ENCODE measurements around the gene FAM222A.

Gene FAM222A

DNA sequence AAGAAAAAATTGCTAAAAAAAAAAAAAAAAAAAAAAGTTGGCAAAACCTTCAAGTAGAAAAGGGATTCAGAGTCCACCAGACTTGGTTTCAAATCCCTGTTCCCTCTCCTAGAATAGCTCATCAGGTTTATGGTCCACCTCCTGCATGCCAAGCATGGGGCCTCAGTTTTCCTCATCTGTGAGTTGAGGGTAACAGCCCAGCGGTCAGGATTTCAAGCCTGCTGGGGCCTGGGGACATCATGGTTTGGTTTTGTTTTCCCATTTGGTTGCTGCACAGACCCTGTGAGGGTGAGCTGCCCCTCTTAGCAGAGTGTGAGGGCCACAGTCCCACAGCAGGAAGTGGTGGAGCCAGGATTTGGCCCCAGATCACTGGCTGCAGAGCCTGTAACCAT is 12.5 kb downstream of the FAM222A start:
- DNase-seq (ENCODE audit: low spot score in 2 of 2) (no peak), ATAC-seq (replicated peaks; ENCODE audit: extremely low read depth, poor library complexity, severe bottlenecking) (no peak)
- Mint-ChIP-seq H3K36me3 (ENCODE audit: insufficient read depth) (no peaks in the 10 kb centered on the region), H3K4me3 (no peak overlapping the region), H3K27ac (ENCODE audit: low read depth) (no peak overlapping the region), H3K9me3 (no peaks in the 10 kb centered on the region), H3K4me1 (no peaks in the 10 kb centered on the region), H3K27me3 (no peaks in the 10 kb centered on the region)

DNA sequence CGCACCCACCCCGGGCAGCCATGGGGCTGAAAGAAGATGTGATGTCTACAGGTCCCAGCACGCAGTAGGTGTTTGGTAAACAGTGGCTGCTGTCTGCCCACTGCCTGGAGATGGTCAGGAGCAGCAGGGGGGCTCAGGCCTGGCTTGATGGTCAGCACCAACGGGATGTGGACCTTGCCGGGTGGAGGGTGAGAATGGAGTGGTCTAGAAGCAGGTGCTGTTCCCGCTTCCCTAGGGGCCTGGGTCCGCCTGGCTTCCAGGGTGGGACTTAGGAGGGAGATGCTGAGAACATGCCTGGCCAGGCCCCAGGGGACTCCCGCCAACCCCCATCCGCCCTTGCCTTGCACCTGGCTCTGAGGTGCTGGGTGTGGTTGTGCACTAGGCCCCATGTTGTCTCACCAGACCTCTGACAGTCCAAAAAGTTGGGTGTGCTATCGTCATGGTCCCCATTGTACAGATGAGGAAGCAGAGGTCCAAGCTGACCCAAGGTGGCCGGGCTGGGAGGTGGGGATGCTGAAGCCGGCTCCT is 12.9 kb downstream of the FAM222A start:
- DNase-seq (ENCODE audit: low spot score in 2 of 2) (no peak), ATAC-seq (replicated peaks; ENCODE audit: extremely low read depth, poor library complexity, severe bottlenecking) (no peak)
- H3K4me3 Mint-ChIP-seq, result no peak overlapping the region
- H3K27me3 Mint-ChIP-seq, result no peaks in the 10 kb centered on the region
- H3K9me3 Mint-ChIP-seq, result no peaks in the 10 kb centered on the region
- H3K27ac Mint-ChIP-seq (ENCODE audit: low read depth), result no peak overlapping the region
- no peaks in the 10 kb centered on the region for H3K36me3 Mint-ChIP-seq (ENCODE audit: insufficient read depth)
- no peaks in the 10 kb centered on the region for H3K4me1 Mint-ChIP-seq

GRCh38 chr12:109727039-109727723 is 13.6 kb downstream of the FAM222A start:
- ATAC-seq (replicated peaks; ENCODE audit: extremely low read depth, poor library complexity, severe bottlenecking) (no peak), DNase-seq (ENCODE audit: low spot score in 2 of 2) (no peak)
- Mint-ChIP-seq H3K36me3 (ENCODE audit: insufficient read depth) (no peaks in the 10 kb centered on the region), H3K4me3 (no peak overlapping the region), H3K4me1 (no peaks in the 10 kb centered on the region), H3K27me3 (no peaks in the 10 kb centered on the region), H3K27ac (ENCODE audit: low read depth) (no peak overlapping the region), H3K9me3 (no peaks in the 10 kb centered on the region)

- Mint-ChIP-seq H3K4me3 (no peak overlapping the region), H3K27me3 (peaks cover under 1% of the 10 kb centered on the region), H3K36me3 (ENCODE audit: insufficient read depth) (peaks cover 1% of the 10 kb centered on the region), H3K9me3 (no peaks in the 10 kb centered on the region), H3K4me1 (no peaks in the 10 kb centered on the region), H3K27ac (ENCODE audit: low read depth) (no peak overlapping the region)
- ATAC-seq (replicated peaks; ENCODE audit: extremely low read depth, poor library complexity, severe bottlenecking) (no peak), DNase-seq (ENCODE audit: low spot score in 2 of 2) (no peak)
Measured at GRCh38 chr12:109727746-109728726, 14.4 kb downstream of the FAM222A start.

DNA sequence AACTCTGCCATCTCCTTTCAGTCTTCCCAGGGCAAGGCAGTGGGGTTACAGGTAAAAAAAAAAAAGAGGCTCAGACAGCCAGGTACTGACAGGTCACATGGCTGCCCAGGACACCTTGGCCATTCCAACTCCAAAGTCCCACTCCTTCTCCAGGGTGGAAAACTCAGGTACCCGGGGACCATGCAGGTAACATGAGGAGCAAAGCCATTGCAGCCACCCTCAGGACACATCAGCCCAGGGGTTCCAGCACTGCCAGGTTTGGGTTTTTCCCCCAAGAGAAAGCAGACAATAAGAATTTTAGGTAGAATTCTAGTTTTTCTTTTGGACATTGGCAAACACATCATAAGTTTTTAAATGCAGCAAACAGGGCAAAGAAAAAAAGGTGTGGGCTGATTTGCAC is 15.3 kb downstream of the FAM222A start:
- Mint-ChIP-seq H3K9me3 (no peaks in the 10 kb centered on the region), H3K27ac (ENCODE audit: low read depth) (no peak overlapping the region), H3K27me3 (peaks cover 9% of the 10 kb centered on the region), H3K4me3 (no peak overlapping the region), H3K36me3 (ENCODE audit: insufficient read depth) (peaks cover 1% of the 10 kb centered on the region), H3K4me1 (no peaks in the 10 kb centered on the region)
- ATAC-seq (replicated peaks; ENCODE audit: extremely low read depth, poor library complexity, severe bottlenecking) (no peak), DNase-seq (ENCODE audit: low spot score in 2 of 2) (no peak)

GRCh38 chr12:109729371-109729781 is 15.8 kb downstream of the FAM222A start:
- no peak overlapping the region for H3K27ac Mint-ChIP-seq (ENCODE audit: low read depth)
- no peaks in the 10 kb centered on the region for H3K4me1 Mint-ChIP-seq
- DNase-seq (ENCODE audit: low spot score in 2 of 2) (no peak), ATAC-seq (replicated peaks; ENCODE audit: extremely low read depth, poor library complexity, severe bottlenecking) (no peak)
- no peak overlapping the region for H3K4me3 Mint-ChIP-seq
- peaks cover 14% of the 10 kb centered on the region for H3K27me3 Mint-ChIP-seq
- H3K36me3 Mint-ChIP-seq (ENCODE audit: insufficient read depth), result peaks cover 1% of the 10 kb centered on the region
- H3K9me3 Mint-ChIP-seq, result no peaks in the 10 kb centered on the region

DNA sequence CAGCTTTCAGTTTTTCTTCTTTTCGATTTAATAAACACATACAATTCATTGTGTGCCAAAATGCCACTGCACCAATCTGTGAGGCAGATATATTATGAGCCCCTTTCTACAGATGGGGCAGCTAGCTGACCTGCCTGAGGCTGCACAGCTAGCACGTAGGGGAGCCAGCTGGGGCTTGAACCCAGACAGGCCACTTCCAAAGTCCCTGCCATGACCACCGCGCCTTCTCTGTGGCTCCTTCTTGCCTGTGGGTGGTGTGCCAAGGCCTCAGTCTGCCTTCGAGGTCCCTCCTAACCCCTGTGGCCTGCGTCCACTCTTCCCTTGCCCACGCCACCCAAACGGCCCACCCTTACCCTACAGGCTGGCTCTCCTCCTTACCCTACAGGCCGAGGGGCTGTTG is 16.2 kb downstream of the FAM222A start:
- H3K27me3 Mint-ChIP-seq, result peaks cover 18% of the 10 kb centered on the region

GRCh38 chr12:109730306-109731145 is 16.9 kb downstream of the FAM222A start:
- no peaks in the 10 kb centered on the region for H3K9me3 Mint-ChIP-seq

More for the DNA sequence above, 16.2 kb downstream of the FAM222A start:
- no peak overlapping the region for H3K4me3 Mint-ChIP-seq
- no peak overlapping the region for H3K27ac Mint-ChIP-seq (ENCODE audit: low read depth)
- ATAC-seq (replicated peaks; ENCODE audit: extremely low read depth, poor library complexity, severe bottlenecking), result no peak
- no peaks in the 10 kb centered on the region for H3K4me1 Mint-ChIP-seq
- no peaks in the 10 kb centered on the region for H3K9me3 Mint-ChIP-seq
- H3K36me3 Mint-ChIP-seq (ENCODE audit: insufficient read depth), result peaks cover 1% of the 10 kb centered on the region
- no peak for DNase-seq (ENCODE audit: low spot score in 2 of 2)

DNA sequence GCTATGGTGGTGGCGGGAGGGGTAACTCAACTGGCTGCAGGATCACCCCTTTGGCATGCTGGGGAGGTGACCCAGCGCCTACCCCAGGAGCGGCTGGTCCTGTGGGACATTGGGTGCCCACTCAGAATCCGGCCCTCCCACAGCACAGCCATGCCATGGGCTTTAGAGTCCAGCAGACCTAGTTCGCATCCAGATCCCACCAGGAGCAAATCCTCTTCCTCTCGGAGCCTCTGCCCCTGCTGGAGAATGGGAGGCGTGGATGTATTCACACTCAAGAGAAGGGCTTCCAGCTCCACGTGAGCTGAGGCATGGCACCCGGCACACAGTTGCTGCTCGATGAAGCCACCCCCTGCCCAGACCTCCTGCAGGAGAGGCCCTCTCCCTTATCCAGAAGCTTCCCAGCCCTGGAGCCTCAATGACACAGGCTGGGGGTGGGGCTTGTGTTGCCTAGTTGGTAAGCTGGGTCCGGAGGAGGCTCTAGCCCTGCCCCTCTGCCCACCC is 17.7 kb downstream of the FAM222A start:
- peaks cover 32% of the 10 kb centered on the region for H3K27me3 Mint-ChIP-seq
- peaks cover 1% of the 10 kb centered on the region for H3K36me3 Mint-ChIP-seq (ENCODE audit: insufficient read depth)
- no peak overlapping the region for H3K4me3 Mint-ChIP-seq

More at GRCh38 chr12:109730306-109731145, 16.9 kb downstream of the FAM222A start:
- ATAC-seq (replicated peaks; ENCODE audit: extremely low read depth, poor library complexity, severe bottlenecking), result no peak
- H3K36me3 Mint-ChIP-seq (ENCODE audit: insufficient read depth), result peaks cover 1% of the 10 kb centered on the region
- DNase-seq (ENCODE audit: low spot score in 2 of 2), result no peak
- no peaks in the 10 kb centered on the region for H3K4me1 Mint-ChIP-seq
- peaks cover 25% of the 10 kb centered on the region for H3K27me3 Mint-ChIP-seq
- no peak overlapping the region for H3K27ac Mint-ChIP-seq (ENCODE audit: low read depth)
- no peak overlapping the region for H3K4me3 Mint-ChIP-seq

DNA sequence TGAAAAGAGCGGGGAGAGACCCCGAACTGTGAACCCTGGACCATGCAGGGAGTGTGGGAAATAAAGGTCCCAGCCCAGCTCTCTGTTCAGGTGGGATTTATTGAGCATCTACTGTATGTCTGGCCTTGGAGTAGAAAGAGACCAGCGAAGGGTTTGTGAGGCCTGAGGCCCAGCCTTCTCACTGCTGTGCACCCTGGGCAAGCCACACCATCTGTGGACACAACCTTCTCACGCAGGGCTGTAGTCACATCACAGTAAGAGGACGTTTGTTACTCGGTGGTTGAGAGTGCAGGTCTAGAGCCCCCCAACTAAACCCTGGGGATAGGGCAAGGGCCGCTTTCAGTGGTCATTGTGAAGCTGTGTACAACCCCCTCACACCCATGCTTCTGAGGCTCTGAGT is 18.2 kb downstream of the FAM222A start:
- H3K27ac Mint-ChIP-seq (ENCODE audit: low read depth), result no peak overlapping the region
- no peak for ATAC-seq (replicated peaks; ENCODE audit: extremely low read depth, poor library complexity, severe bottlenecking)
- no peak for DNase-seq (ENCODE audit: low spot score in 2 of 2)
- no peak overlapping the region for H3K4me3 Mint-ChIP-seq
- peaks cover 32% of the 10 kb centered on the region for H3K27me3 Mint-ChIP-seq
- H3K9me3 Mint-ChIP-seq, result no peaks in the 10 kb centered on the region
- peaks cover 1% of the 10 kb centered on the region for H3K36me3 Mint-ChIP-seq (ENCODE audit: insufficient read depth)
- H3K4me1 Mint-ChIP-seq, result no peaks in the 10 kb centered on the region

More for the DNA sequence above, 17.7 kb downstream of the FAM222A start:
- Mint-ChIP-seq H3K27ac (ENCODE audit: low read depth) (no peak overlapping the region), H3K4me1 (no peaks in the 10 kb centered on the region), H3K9me3 (no peaks in the 10 kb centered on the region)
- DNase-seq (ENCODE audit: low spot score in 2 of 2), result no peak
- ATAC-seq (replicated peaks; ENCODE audit: extremely low read depth, poor library complexity, severe bottlenecking), result no peak

DNA sequence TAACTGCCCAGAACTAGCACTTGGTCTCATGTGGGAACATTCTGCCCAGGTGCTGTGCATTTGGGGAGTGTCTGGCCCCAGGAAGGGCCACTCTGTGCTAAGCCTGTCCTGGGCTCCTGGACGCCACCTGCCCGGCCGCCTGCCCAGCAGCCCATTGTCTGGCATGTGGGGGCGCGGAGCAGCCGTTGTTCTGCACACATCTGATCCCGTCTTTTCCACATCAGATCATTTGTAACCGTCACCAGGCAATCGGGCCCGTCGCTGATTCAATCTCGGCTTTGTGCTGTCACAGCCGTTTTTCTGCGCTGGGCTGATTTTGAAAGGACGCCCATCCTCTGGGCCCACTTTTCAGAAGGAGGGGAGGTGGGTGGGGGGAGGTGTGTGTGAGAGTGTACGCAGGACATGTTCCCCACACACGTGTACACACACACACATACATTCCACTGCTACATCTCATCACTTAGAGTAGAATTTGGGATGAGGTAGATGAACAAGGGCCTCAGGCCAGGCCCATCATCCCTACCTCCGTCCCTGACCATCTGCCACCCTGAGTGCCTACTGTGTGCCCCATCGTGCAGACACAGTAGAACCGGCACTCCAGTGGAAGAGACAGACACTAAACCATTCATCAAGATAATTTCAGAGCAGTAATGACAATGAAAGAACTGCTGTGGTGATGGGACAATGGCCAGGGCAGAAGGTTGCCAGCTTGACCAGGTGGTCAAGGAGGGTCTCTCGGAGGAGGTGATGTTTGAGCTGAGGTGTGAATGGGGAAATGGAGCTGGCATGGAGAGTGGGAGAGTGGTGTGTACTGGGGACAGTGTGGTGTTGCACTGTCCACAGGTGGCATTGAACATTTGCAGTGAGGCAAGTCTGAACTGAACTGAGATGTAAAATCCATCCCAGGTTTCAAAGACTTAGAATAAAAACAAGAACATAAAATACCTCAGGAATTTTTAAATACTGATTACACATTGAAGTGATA is 19.0 kb downstream of the FAM222A start:
- Mint-ChIP-seq H3K9me3 (no peaks in the 10 kb centered on the region), H3K27ac (ENCODE audit: low read depth) (no peak overlapping the region), H3K4me1 (no peaks in the 10 kb centered on the region), H3K27me3 (peaks cover 32% of the 10 kb centered on the region), H3K4me3 (no peak overlapping the region), H3K36me3 (ENCODE audit: insufficient read depth) (peaks cover 1% of the 10 kb centered on the region)
- no peak for ATAC-seq (replicated peaks; ENCODE audit: extremely low read depth, poor library complexity, severe bottlenecking)
- DNase-seq (ENCODE audit: low spot score in 2 of 2), result no peak
